Mesenchymal stem cell (in vitro differentiated cells and primary cell): ENCODE data around the gene ZMIZ2.

Experiments used
- DNase-seq: peaks from one replicate; pipeline ENCODE4 v3.0.0-alpha.2; 2013
- H2AFZ ChIP-seq: one replicate; pipeline ENCODE4 v1.6.1; 2013; ENCODE audit warnings: low read depth, mild to moderate bottlenecking, control low read depth, inconsistent platforms, low read length, moderate library complexity
- H2AK5ac ChIP-seq: 2 replicates; pipeline ENCODE4 v1.6.1; 2013; ENCODE audit warnings: low read length, moderate library complexity, mild to moderate bottlenecking, inconsistent platforms; ENCODE audit not compliant: severe bottlenecking
- H2BK120ac ChIP-seq: one replicate; pipeline ENCODE4 v1.6.1; 2013; ENCODE audit warnings: low read depth, mild to moderate bottlenecking, inconsistent platforms, low read length, moderate library complexity
- H2BK12ac ChIP-seq, 2 experiments: one replicate each; pipeline ENCODE4 v1.6.1; 2013; ENCODE audit warnings: inconsistent platforms in 2 of 2, low read length in 2 of 2, mild to moderate bottlenecking in 2 of 2, moderate library complexity in 2 of 2, control low read depth in 1 of 2
- H2BK15ac ChIP-seq: one replicate; pipeline ENCODE4 v1.6.1; 2013; ENCODE audit warnings: mild to moderate bottlenecking, low read depth, inconsistent platforms; ENCODE audit not compliant: poor library complexity, severe bottlenecking
- H2BK5ac ChIP-seq: 2 replicates; pipeline ENCODE4 v1.6.1; 2013; ENCODE audit warnings: low read depth, mild to moderate bottlenecking, low read length, control low read depth, inconsistent platforms; ENCODE audit not compliant: poor library complexity, severe bottlenecking
- H3K14ac ChIP-seq, 2 experiments: one replicate each; pipeline ENCODE4 v1.6.1; 2013; ENCODE audit warnings: inconsistent platforms in 2 of 2, low read length in 2 of 2, control low read depth in 1 of 2, mild to moderate bottlenecking in 1 of 2, moderate library complexity in 1 of 2
- H3K18ac ChIP-seq, 2 experiments: one replicate each; pipeline ENCODE4 v1.6.1; 2013; ENCODE audit warnings: inconsistent platforms in 2 of 2, low read length in 2 of 2, control low read depth in 1 of 2, low read depth in 1 of 2, mild to moderate bottlenecking in 1 of 2
- H3K23ac ChIP-seq, 2 experiments: one replicate each; pipeline ENCODE4 v1.6.1; 2013; ENCODE audit warnings: inconsistent platforms in 2 of 2, low read length in 2 of 2, mild to moderate bottlenecking in 2 of 2, moderate library complexity in 2 of 2, control low read depth in 1 of 2
- H3K27ac ChIP-seq: 2 replicates; pipeline ENCODE4 v1.5.1; 2013; ENCODE audit warnings: mild to moderate bottlenecking, moderate library complexity, low read length, control low read depth, inconsistent platforms; ENCODE audit not compliant: poor library complexity, severe bottlenecking
- H3K27me3 ChIP-seq, 2 experiments: 2 replicates each; pipeline versions ENCODE4 v1.6.1 to v1.7.0; 2013; ENCODE audit warnings: low read length in 2 of 2, mild to moderate bottlenecking in 2 of 2, moderate library complexity in 2 of 2, control low read depth in 1 of 2, inconsistent platforms in 1 of 2; ENCODE audit not compliant: control insufficient read depth in 1 of 2, insufficient read depth in 1 of 2
- H3K36me3 ChIP-seq, 2 experiments: 2 replicates each; pipeline versions ENCODE4 v1.6.1 to v1.7.0; 2013; ENCODE audit warnings: low read length in 2 of 2, control low read depth in 1 of 2, inconsistent platforms in 1 of 2, low read depth in 1 of 2, mild to moderate bottlenecking in 1 of 2; ENCODE audit not compliant: insufficient read depth in 2 of 2, control insufficient read depth in 1 of 2
- H3K4ac ChIP-seq, 2 experiments: one replicate each; pipeline ENCODE4 v1.6.1; 2013; ENCODE audit warnings: inconsistent platforms in 2 of 2, low read length in 2 of 2, mild to moderate bottlenecking in 2 of 2, moderate library complexity in 2 of 2, control low read depth in 1 of 2, low read depth in 1 of 2
- H3K4me1 ChIP-seq: 2 replicates; pipeline ENCODE4 v1.6.1; 2013; ENCODE audit warnings: low read depth, low read length, control low read depth; ENCODE audit not compliant: control insufficient read depth, insufficient read depth
- H3K4me2 ChIP-seq: 2 replicates; pipeline ENCODE4 v1.6.1; 2013; ENCODE audit warnings: low read length, mild to moderate bottlenecking, inconsistent platforms; ENCODE audit not compliant: poor library complexity, severe bottlenecking
- H3K4me3 ChIP-seq, 2 experiments: 2 replicates each; pipeline versions ENCODE4 v1.5.1 to v1.7.0; 2013; ENCODE audit warnings: low read length in 2 of 2, mild to moderate bottlenecking in 2 of 2, control low read depth in 1 of 2, low read depth in 1 of 2; ENCODE audit not compliant: insufficient read depth in 1 of 2
- H3K79me1 ChIP-seq: replicated peaks from 2 replicates; pipeline ENCODE4 v1.6.1; 2013; ENCODE audit warnings: mild to moderate bottlenecking, control low read depth, low read length, inconsistent platforms; ENCODE audit not compliant: poor library complexity, severe bottlenecking
- H3K9ac ChIP-seq: 2 replicates; pipeline ENCODE4 v1.7.0; 2013; ENCODE audit warnings: mild to moderate bottlenecking, low read length, moderate library complexity
- H3K9me3 ChIP-seq: 2 replicates; pipeline ENCODE4 v1.7.0; 2013; ENCODE audit warnings: mild to moderate bottlenecking, low read length; ENCODE audit not compliant: control insufficient read depth
- H4K8ac ChIP-seq: one replicate; pipeline ENCODE4 v1.6.1; 2013; ENCODE audit warnings: inconsistent platforms, mild to moderate bottlenecking, low read length, moderate library complexity
- H4K91ac ChIP-seq: one replicate; pipeline ENCODE4 v1.6.1; 2013; ENCODE audit warnings: mild to moderate bottlenecking, low read length, inconsistent platforms
- WGBS: methylation state at CpG from one replicate; pipeline ENCODE4 v1.1.7; 2013; ENCODE audit warnings: mixed read lengths; 5-methylcytosine and 5-hydroxymethylcytosine counted together

The ZMIZ2 gene

GRCh38 chr7:44750921-44751571 is 2.4 kb downstream of the ZMIZ2 start:
- 71% methylated on average over 6 of the region's 6 CpGs for WGBS
- H3K9me3 ChIP-seq = no peaks in the 10 kb centered on the region

GRCh38 chr7:44752822-44753221 is 4.2 kb downstream of the ZMIZ2 start:
- Histone ChIP-seq H3K23ac (no peak overlapping the region), H3K9me3 (no peaks in the 10 kb centered on the region), H3K4me1 (peaks cover 42% of the 10 kb centered on the region), H2AFZ (no peak overlapping the region), H3K14ac (no peak overlapping the region), H3K4me3 (no peak overlapping the region), H3K4ac (no peak overlapping the region), H3K36me3 (peaks cover 15 to 36% of the 10 kb centered on the region in 2 experiments), H3K4me2 (no peak overlapping the region), H2BK12ac (no peak overlapping the region), H2AK5ac (no peak overlapping the region), H4K8ac (no peak overlapping the region), H3K9ac (no peak overlapping the region), H2BK5ac (no peak overlapping the region), H3K18ac (no peak overlapping the region), H3K27ac (no peak overlapping the region), H3K79me1 (peaks cover 38% of the 10 kb centered on the region), H2BK120ac (no peak overlapping the region), H2BK15ac (no peak overlapping the region), H3K27me3 (no peaks in the 10 kb centered on the region), H4K91ac (no peak overlapping the region)
- no peak for DNase-seq
- 100% methylated on average over 2 of the region's 2 CpGs for WGBS

More at GRCh38 chr7:44750921-44751571, 2.4 kb downstream of the ZMIZ2 start:
- Histone ChIP-seq H4K8ac (peak overlapping the region; percentile 50), H3K14ac (no peak overlapping the region), H3K79me1 (peaks cover 24% of the 10 kb centered on the region), H3K4me1 (peaks cover 39% of the 10 kb centered on the region), H2BK120ac (no peak overlapping the region), H2AFZ (no peak overlapping the region), H3K27ac (peak overlapping the region; percentile 48), H3K23ac (no peak overlapping the region), H4K91ac (no peak overlapping the region), H3K18ac (peak overlapping the region in 1 of 2 experiments; percentile 13), H2BK5ac (no peak overlapping the region), H3K4me3 (no peak overlapping the region), H2BK15ac (no peak overlapping the region), H2BK12ac (peak overlapping the region in 1 of 2 experiments; percentile 23), H3K27me3 (no peaks in the 10 kb centered on the region), H3K36me3 (peaks cover 4 to 18% of the 10 kb centered on the region in 2 experiments), H2AK5ac (no peak overlapping the region), H3K9ac (no peak overlapping the region), H3K4me2 (peak overlapping the region; percentile 11), H3K4ac (no peak overlapping the region)
- DNase-seq = peak; percentile 81

- Histone ChIP-seq H3K79me1 (peaks cover 38% of the 10 kb centered on the region), H3K23ac (peak overlapping the region in 1 of 2 experiments; percentile 38), H3K14ac (peak overlapping the region in 1 of 2 experiments; percentile 82), H2BK12ac (peak overlapping the region in 1 of 2 experiments; percentile 55), H3K27ac (no peak overlapping the region), H4K91ac (peak overlapping the region; percentile 71), H2BK5ac (no peak overlapping the region), H3K4me3 (no peak overlapping the region), H2BK15ac (no peak overlapping the region), H3K9me3 (no peaks in the 10 kb centered on the region), H3K18ac (peak overlapping the region in 1 of 2 experiments; percentile 71), H2AFZ (no peak overlapping the region), H2BK120ac (no peak overlapping the region), H3K36me3 (peaks cover 31 to 49% of the 10 kb centered on the region in 2 experiments), H2AK5ac (no peak overlapping the region), H4K8ac (peak overlapping the region; percentile 57), H3K9ac (peak overlapping the region; percentile 58), H3K4me2 (no peak overlapping the region), H3K27me3 (no peaks in the 10 kb centered on the region), H3K4me1 (peaks cover 38% of the 10 kb centered on the region), H3K4ac (peak overlapping the region; percentile 22 to 29)
- WGBS = 95% methylated on average over 11 of the region's 11 CpGs
- DNase-seq = no peak
Observed at GRCh38 chr7:44754802-44755697, 6.4 kb downstream of the ZMIZ2 start.
